Mammary epithelial cell (primary cell): ENCODE measurements around the gene GALNT2.

Experiments used
- EZH2 ChIP-seq: IDR thresholded peaks from 2 replicates; pipeline ENCODE4 v1.6.1; 2012; ENCODE audit warnings: low read length, inconsistent platforms, borderline replicate concordance
- TF ChIP-seq, protein P1 (sequence below), 2 donors: IDR thresholded peaks in 1 of 2; conservative IDR thresholded peaks in 1 of 2; 2 replicates each; pipeline ENCODE4 v1.5.1; 2011 to 2012; ENCODE audit warnings: inconsistent platforms in 2 of 2, low read length in 2 of 2, mild to moderate bottlenecking in 2 of 2, control low read depth in 1 of 2, low read depth in 1 of 2; ENCODE audit not compliant: insufficient read depth in 1 of 2; ENCODE audit errors: extremely low read depth in 1 of 2

DNA sequence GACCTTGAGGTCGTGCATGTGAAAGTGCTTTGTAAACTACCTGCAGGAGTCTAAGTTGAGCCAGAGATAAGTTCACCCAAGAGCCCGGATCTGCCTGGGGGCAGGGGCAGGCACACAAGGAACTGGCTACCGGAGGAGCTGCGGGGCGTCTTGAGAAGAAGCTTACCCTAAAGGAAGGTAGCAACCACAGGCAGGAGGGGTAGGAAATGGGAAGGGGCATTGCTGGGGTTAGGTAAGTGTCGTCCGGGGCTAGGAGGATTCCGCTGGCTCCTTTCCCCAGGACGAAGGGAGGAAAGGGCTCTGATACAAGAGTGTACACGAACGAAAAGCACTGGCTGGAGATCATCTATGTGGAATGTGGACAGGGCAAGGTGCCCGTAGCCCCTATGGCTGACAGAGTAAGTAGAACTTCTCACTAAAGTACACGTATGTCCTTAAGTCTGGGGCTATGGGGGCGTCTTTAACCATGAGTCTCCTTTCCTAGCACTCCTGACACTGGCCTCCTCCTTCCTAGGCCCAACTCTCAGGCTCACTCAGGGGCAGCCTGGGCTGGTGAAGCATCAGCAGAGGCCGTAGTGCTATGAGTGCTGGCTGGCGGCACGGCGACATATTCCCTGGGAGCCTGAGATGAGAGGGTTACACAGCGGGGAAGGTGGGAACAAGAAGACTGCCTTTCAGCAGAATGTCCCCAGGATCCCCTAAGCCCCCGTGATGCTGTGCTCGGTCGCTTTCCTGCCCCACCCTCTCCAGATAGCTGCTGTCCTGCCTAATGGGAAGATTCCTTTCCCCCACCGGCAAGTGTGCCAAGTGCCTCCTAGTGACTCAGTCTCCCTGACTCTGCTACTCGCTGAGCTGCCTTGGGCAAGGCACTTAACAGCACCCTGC, 9.1 kb upstream of the GALNT2 start:
- TF ChIP-seq, protein P1, sequence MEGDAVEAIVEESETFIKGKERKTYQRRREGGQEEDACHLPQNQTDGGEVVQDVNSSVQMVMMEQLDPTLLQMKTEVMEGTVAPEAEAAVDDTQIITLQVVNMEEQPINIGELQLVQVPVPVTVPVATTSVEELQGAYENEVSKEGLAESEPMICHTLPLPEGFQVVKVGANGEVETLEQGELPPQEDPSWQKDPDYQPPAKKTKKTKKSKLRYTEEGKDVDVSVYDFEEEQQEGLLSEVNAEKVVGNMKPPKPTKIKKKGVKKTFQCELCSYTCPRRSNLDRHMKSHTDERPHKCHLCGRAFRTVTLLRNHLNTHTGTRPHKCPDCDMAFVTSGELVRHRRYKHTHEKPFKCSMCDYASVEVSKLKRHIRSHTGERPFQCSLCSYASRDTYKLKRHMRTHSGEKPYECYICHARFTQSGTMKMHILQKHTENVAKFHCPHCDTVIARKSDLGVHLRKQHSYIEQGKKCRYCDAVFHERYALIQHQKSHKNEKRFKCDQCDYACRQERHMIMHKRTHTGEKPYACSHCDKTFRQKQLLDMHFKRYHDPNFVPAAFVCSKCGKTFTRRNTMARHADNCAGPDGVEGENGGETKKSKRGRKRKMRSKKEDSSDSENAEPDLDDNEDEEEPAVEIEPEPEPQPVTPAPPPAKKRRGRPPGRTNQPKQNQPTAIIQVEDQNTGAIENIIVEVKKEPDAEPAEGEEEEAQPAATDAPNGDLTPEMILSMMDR (conservative IDR thresholded peaks at IDR 0.05 in 1 of 2, IDR thresholded peaks at IDR 0.05 in 1 of 2; ENCODE audit: extremely low read depth in 1 of 2, insufficient read depth in 1 of 2, low read depth in 1 of 2, low read length in 2 of 2): no peak
- no peak for TF ChIP-seq EZH2
